Measurements from ENCODE around the gene MRI1. TPM values are rescaled to one million over a fixed set of nuclear protein-coding genes. Genes with fewer than 3 reads are reported as not detected.
A peak's percentile ranks its signal among the peaks of the same experiment; 100 is the strongest.
"Not testable (repeated sequence)": the region's sequence is repeated elsewhere in the genome, so short reads cannot be mapped to it uniquely, and the experiment has no call there.

MRI1 gene
- total RNA-seq: 32.2 TPM

DNA sequence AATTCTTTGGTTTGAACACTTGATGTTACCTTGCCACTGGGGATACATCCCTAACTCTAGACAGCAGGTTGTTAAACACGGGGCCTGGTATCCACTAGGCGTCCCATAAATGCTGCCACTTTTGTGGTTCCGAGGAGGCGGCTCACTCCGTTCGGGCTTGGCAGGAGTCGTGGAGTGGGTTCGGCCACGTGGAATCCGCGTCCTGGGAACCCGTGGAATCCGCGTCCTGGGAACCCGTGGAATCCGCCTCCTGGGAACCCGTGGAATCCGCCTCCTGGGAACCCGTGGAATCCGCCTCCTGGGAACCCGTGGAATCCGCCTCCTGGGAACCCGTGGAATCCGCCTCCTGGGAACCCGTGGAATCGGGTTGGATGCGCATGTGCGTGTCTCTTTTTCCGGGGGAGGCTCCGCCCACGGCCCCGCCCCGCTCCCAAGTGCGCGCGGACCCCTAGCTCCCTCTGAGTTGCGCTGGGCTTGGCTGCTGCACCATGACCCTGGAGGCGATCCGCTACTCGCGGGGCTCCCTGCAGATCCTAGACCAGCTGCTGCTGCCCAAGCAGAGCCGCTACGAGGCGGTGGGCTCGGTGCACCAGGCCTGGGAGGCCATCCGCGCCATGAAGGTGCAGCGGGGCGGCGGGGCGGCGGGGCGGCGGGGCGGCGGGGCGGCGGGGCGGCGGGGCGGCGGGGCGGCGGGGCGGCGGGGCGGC lies at the start of gene MRI1:
Gene MRI1 (plus strand): TSS at position 422 of the 707 bp plus-strand sequence. CDS start 67 bp downstream, at position 489.
- ATAC-seq (peak; percentile 92), DNase-seq (ENCODE audit: low spot score) (peak; percentile 88)

DNA sequence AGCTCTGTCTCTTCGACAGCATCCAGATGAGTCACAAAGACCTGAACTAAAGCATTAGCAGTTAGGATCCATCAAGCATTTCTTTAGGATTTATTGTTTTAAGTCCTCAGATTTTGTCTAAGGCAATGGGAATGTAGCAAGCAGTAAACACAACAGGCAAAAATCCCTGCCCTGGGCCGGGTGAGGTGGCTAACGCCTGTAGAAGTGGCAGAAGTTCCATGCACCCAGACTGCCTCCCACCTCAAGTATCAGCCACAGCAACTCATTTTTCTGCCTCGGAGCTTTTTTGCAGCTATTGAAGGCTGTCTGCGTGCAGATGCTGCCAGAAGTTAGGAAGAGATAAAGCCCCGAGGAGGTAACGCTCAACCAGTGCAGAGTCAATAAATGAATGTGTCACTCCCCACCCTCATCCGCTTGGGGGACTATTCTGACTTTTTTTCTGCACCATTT lies 47.1 kb upstream of the MRI1 start:
- ATAC-seq: no peak
- DNase-seq (ENCODE audit: low spot score): no peak

DNA sequence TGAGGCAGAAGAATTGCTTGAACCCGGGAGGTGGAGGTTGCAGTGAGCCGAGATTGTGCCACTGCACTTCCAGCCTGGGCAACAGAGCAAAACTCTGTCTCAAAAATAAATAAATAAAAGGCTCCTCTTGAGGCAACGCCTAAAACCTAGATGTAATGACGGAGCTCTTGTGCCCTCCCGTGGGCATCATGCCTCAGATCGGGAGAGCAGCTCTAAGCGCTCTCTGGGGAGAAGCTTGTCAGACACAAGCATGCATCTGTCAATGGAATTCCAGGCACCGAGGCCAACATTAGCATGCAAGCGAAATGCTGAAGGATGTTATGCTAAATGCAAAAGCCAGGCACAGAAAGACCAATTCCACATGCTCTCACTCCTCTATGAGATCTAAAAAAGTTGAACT lies 45.6 kb upstream of the MRI1 start:
- DNase-seq (ENCODE audit: low spot score) (no peak), ATAC-seq (no peak)

DNA sequence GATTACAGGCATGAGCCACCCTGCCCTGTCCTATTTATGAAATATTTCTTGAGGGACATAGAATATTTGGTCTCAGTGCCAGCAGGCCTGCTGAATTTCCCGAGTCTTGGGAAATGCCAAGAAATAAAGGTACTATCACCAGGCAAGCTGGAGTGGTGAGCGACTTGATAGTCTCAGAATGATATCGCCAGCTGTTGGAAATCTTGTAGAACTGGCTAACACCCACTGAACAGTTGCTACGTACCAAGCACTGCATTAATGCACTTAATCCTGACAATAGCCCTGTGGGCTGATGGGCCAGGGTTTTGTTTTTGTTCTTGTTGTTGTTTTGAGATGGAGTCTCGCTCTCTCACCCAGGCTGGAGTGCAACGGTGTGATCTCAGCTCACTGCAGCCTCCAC lies 42.2 kb upstream of the MRI1 start:
- no peak for ATAC-seq
- DNase-seq (ENCODE audit: low spot score): no peak

DNA sequence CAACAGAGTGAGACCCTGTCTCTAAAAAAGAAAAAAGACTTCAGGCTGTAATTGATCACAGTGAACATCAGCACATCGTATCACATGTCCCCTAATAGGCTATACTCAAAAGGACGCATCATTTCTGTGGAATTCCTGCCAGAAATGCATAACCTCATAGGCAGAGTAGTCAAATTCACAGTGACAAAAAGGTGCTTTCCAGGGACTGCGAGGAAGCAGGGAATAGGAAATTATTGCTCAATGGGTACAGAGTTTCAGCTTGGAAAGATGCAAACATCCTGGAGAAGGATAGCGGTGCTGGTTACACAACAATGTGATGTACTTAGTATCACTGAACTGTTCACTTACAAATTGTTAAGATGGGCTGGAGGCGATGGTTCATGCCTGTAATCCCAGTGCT lies 41.1 kb upstream of the MRI1 start:
- no peak for DNase-seq (ENCODE audit: low spot score)
- no peak for ATAC-seq

DNA sequence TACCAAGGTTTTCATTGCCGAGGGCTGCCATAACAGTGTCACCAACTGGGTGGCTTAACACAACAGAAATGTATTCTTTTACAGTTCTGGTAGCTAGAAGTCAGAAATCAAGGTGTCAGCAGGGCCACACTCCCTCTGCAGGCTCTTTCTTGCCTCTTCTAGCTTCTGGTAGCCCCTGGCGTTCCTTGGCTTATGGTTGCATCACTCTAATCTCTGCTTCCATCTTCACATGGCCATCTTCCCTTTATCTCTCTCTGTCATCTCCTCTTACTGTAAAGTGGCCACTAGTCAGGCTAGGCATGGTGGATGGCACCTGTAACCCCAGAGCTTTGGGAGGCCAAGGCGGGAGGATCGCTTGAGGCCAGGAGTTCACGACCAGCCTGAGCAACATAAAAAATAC lies 38.0 kb upstream of the MRI1 start:
- no peak for ATAC-seq
- no peak for DNase-seq (ENCODE audit: low spot score)

DNA sequence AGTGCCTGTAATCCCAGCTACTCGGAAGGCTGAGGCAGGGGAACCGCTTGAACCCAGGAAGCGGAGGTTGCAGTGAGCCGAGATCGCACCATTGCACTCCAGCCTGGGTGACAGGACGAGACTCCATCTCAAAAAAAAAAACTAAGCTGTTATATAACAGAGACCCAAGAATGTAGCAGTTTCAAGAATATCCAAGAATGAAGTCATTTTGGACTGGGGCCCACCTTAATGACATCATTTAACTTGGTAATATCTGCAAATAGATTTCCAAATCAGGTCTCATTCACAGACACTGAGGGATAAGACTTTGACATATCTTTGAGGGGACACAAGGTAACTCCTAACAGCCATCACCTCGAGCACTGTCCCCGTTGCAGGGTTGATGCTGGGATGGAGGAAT lies 36.5 kb upstream of the MRI1 start:
- ATAC-seq (no peak), DNase-seq (ENCODE audit: low spot score) (no peak)

DNA sequence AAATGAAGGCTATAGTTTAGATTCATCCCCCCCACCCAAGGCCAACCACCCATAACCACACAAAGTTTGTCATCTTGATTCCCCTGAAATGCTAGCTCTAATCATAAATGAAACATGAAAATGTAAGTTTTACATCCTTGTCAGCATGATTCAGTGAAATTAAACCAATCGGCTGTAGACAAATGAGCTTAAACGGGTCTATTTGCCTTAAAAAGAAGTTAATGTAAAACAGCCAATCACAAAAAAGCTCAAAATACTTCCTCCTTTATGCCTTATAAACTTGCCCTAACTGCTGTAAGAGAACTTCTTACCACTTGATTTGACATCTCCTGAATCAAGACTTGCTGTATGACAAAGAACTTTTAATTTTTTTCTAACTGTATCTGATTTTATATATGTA lies 34.5 kb upstream of the MRI1 start:
- ATAC-seq: no peak
- DNase-seq (ENCODE audit: low spot score): no peak

DNA sequence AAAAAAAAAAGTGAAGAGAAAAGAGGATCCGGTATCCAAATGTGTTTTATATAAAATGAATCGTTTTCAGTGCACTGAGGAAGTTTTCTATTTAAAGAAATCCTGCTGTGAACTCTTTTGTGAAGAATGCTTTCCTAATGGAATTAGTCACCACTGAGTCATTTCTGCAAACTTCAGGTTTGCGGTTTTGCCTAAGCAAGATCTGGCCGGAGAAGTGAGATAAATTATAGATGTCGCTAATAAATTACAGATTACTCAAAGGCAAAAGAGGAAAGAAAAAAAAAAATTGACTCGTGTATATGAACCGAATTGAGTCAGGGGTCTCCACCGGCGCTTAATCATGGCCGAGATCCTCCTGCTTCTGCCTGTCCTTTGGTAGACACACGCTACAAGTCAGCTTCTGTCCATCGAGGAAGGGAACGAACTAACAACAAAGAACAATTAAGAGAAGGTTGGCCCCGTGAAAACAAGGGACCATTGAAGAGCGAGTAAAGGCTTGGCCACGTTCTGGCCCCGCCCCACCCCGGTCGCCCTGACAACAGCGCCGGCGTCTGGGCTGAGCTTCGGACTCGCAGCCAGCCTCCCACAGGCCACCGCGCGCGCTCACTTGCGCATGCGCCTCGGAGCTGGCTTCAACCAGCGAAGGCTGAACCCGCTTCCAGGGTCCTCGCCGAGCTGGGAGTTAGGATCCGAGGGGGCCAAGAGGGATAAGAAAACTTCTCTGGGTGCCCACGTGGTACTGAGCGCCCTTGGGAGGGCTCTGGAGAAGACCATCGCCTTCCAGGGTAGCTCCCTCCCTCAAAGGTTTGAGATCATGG lies 33.0 kb upstream of the MRI1 start:
- ATAC-seq: peak; percentile 100
- peak; percentile 96 for DNase-seq (ENCODE audit: low spot score)

DNA sequence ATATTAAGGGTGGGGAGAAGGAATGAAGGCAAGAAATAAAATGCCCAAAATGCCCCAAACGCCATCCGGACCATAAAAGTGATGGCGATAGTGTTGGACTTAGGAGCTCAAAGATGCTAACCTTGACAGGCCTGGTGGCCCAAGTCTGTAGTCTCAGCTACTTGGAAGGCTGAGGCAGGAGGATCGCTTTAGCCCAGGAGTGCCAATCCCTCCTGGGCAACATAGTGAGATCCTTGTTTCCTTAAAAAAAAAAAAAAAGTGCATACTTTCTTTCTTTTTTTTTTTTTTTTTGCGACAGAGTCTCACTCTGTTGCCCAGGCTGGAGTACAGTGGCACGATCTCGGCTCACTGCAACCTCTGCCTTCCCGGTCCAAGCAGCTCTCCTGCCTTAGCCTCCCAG lies 32.0 kb upstream of the MRI1 start:
- no peak for ATAC-seq
- DNase-seq (ENCODE audit: low spot score): no peak

DNA sequence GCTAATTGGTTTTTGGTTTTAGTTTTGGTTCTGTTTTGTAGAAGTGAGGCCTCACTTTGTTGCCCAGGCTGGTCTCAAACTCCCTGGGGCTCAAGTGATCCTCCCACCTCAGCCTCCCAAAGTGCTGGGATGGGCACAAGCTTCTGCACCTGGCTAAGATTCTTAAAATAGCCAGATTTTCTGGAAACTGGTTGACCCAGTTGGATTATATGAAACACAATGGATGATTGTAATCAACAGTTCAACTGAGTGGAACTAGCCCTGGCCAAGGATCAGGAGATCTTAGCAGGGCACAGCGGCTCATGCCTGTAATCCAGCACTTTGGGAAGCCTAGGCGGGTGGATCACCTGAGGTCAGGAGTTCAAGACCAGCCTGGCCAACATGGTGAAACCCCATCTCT lies 29.6 kb upstream of the MRI1 start:
- ATAC-seq (no peak), DNase-seq (ENCODE audit: low spot score) (no peak)

DNA sequence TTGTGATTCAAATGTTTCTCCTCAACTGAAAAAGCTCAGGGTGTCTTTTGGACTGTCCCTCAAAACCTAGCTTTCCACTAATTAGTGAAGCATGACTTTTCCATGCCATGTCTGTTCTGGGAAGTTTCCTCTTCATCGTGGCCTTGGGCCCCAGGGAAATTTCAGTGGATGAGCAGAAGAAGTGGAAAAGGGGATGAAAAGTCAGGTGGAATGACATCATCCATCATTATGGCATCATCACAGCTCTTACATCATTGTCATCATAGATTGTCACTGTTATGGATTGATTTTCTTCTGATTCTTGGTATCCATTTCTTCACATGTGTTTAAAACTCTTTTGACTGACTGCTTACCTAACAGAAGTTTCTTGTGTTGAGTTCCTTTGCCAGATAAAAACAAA lies 26.2 kb upstream of the MRI1 start:
- DNase-seq (ENCODE audit: low spot score) (no peak), ATAC-seq (no peak)

DNA sequence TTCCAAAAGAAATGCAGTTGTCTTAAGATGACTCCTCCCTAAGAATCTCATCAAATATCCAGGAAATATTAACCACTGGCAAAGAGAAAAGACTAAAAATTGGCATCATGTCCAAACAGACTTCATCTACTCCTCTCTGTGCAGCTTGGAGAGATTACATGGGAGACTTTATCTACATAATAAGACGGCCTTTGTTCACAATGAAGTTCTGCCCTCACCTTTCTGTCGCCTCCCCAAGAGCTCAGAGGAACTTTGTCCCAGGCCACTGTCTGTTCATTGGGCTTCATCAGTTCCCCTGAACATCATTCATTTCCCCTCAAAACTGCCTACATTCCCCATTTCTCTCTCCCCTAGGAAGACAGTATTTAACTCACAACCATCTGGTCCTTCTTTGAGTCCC lies 22.4 kb upstream of the MRI1 start:
- ATAC-seq: no peak
- DNase-seq (ENCODE audit: low spot score): no peak

DNA sequence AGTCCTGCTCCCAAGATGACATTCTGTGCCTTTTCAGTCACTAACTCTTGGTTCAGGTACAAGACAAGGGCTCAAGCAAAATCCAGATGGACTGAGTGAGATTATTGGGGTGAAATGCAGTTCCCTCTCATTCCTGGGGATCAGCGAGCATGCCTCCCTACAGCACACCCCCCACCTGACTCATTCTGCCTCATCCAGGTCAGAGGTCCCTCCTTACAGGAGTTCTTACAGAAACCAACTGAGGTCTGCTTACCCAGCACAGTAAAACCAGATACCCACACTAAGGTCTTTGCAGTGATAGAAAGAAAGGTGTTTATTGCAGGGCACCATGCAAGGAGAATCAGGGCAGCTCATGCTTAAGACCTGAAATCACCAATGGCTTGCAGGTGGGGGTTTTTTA lies 21.6 kb upstream of the MRI1 start:
- no peak for DNase-seq (ENCODE audit: low spot score)
- ATAC-seq: no peak

DNA sequence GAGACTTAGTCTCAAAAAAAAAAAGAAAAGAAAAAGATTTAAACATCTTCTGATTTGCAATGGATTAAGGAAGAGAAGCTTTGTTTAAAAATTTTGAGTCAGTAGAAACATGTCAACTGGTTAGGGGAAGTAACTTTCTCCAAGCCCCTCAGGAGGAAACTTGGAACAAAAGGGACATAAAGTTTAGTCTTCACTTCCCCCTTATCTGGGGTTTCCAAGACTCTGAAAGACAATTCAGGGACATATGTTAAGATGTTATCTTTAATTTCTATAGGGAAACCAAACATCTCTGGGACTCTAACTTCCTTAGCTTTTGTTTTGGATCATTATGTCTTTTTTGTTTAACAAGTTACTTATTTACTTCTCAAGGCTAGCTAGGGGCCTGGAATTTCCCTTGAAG lies 20.1 kb upstream of the MRI1 start:
- ATAC-seq (no peak), DNase-seq (ENCODE audit: low spot score) (no peak)

DNA sequence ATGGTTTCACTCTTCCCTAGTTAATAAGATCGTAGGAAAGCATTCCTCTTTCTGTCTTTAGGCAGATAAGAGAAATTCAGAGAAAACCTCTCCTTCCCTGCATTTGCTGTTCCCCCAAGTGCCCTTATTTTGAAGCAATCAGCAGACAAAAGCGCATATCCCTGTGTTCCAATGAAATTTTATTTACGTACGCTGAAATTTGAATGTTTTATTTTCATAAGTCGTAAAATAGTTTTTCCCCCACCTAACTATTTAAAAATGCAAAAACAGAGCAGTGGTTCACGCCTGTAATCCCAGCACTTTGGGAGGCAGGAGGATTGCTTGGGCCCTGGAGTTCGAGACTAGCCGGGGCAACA lies 17.2 kb upstream of the MRI1 start:
- DNase-seq (ENCODE audit: low spot score): no peak
- ATAC-seq: no peak

DNA sequence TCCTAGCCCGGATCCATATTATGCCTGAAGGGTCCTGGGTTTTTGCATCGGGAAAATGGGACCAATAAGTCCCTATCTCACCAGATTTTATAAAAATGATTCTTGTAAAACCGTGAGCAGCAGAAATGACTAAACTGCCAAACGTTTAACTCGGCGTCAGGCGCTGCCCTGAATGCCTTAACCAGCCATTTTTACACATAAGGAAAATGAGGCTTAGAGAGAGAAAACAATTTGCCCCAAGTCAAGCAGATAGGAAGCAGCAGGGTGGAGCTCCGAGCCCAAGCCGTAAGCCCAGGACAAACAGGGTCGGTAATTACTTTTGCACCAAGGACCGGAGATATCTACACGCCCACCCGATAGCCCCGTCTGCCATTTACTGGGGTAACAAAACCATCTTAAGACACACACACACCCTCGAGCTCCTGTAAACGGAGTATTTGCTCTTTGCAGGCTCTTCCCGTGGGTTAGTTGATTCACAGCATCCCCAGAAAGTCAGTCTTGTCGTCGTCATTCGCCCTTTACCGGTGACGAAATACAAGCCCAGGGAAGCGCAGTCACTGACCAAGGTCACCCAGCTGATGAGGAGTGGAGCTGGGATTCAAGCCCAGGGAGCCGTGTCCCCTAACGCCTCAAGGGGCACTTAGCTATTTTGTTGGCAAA lies 16.0 kb upstream of the MRI1 start:
- ATAC-seq: no peak
- no peak for DNase-seq (ENCODE audit: low spot score)

DNA sequence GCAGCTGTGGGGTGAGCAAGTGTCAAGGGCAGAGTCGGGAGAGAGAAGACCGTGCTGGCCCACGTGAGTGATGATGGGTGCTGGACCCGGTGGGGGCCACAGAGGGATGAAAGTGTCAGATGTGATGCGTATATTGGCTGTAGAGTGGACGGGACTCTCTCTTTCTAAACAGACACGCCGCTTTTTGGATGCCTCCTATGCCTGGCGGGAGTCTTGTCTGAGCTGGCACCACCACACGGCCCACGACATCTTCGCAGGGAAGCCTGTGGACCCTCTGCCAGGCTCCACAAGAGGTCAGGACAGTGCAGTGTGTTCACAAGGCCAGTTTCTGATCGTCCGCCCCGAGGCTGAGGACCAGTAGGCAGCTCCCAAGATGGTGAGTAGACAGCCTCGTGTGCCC lies 12.9 kb upstream of the MRI1 start:
- DNase-seq (ENCODE audit: low spot score): no peak
- ATAC-seq: no peak

DNA sequence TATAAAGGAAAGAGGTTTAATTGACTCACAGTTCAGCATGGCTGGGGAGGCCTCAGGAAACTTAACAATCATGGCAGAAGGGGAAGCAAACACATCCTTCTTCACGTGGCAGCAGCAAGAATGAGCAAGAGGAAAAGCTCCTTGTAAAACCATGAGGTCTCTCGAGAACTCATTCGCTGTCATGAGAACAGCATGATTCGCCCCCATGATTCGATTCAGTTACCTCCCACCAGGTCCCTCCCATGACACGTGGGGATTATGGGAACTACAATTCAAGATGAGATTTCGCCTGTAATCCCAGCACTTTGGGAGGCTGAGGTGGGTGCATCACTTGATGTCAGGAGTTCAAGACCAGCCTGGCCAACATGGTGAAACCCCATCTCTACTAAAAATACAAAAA lies 10.7 kb upstream of the MRI1 start:
- not testable (repeated sequence) for DNase-seq (ENCODE audit: low spot score); ATAC-seq

DNA sequence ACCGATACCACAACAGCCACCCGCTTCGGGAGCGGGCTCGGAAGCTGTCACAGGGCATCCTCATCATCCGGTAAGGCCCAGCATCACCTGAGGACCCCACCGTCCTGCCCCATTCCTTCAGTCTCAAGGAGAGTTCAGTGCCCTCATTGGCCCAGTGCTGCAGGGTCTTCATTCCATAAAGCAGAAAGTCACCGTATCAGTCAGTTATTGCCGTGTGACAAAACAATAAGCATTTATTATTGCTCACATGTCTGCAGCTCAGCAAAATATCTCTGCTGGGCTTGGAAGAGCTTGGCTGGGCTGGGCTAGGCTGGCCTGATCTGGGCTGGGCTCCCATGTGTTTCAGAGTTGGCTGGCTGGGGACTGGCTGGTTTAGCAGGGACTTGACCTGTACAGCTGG lies 8.1 kb upstream of the MRI1 start:
- DNase-seq (ENCODE audit: low spot score) (no peak), ATAC-seq (no peak)

DNA sequence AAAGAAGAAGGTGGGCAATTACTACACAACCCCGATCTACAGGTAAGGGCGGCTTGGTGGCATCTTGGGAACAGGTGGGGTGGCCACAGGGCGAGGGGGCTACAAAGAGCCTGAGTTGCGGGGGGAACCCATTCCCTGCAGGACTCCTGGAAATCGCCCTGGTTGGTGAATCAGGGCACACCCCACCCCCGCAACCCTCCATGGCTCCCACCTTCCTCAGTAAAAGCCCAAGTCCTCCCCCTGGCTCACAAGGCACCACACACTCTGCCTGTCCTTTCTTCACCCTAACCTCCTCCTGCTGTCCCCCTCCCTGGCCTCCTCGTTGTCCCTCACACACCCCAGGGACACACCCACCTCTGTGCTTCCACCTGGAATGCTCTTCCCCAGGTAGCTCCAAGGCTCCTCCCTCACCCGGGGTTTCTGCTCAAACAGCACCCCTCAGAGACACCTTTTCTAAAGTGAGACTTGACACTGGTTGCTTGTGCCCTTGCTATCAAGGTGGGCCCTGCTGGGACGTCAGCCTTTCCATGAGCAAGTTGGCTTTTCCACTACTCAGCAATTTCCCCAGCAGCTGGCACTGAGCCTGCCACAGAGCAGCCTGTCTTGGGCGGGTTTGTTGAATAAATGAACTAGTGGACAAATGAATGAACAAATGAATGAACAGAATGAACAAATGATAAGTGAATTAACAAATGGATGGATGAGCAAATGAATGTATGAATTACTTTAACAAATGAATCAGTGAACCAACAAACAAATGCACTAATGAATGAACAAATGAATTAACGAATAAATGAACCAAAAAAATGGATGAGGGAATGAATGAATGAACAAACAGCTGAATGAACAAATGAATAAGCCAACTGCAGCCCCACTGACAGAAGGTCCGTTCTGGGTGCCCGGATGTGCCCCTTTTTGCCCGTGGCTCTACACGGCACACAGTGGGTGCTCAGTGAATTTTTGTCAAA lies 6.2 kb upstream of the MRI1 start:
- DNase-seq (ENCODE audit: low spot score): no peak

More for the DNA sequence above, 6.2 kb upstream of the MRI1 start:
- ATAC-seq: no peak

Measured in left lobe of liver (tissue), 2 donors.